Omental fat pad (tissue), 4 donors: ENCODE data around the gene TAS1R3. TPM values are rescaled to one million over a fixed set of nuclear protein-coding genes. Genes with fewer than 3 reads are reported as not detected.

Experiments used
- ATAC-seq: fragments of 150-250 bp; one replicate; pipeline ENCODE4 v1.9.1; 2016; ENCODE audit warnings: mild to moderate bottlenecking, moderate library complexity; ENCODE audit not compliant: low FRiP score
- DNase-seq: peaks from one replicate; pipeline ENCODE4 v3.0.0-alpha.2; 2019; ENCODE audit warnings: low spot score
- total RNA-seq, 4 donors: library from RNA; depleted of rRNA; stranded (reverse); fragments of >200 nt; gene quantifications; one replicate each; pipeline ENCODE4 v1.1.0, GENCODE V29; 2016
- TF ChIP-seq, protein P1 (sequence below), 3 donors: fragments of 450-650 bp; IDR thresholded peaks; one replicate each; pipeline ENCODE4 v1.5.1; 2016 to 2017; ENCODE audit warnings: antibody characterized with exemption in 3 of 3, mild to moderate bottlenecking in 3 of 3, moderate library complexity in 2 of 3

Gene TAS1R3
- total RNA-seq, 4 donors from 2014 or later = 0.12 to 0.32 (median 0.16) TPM

DNA sequence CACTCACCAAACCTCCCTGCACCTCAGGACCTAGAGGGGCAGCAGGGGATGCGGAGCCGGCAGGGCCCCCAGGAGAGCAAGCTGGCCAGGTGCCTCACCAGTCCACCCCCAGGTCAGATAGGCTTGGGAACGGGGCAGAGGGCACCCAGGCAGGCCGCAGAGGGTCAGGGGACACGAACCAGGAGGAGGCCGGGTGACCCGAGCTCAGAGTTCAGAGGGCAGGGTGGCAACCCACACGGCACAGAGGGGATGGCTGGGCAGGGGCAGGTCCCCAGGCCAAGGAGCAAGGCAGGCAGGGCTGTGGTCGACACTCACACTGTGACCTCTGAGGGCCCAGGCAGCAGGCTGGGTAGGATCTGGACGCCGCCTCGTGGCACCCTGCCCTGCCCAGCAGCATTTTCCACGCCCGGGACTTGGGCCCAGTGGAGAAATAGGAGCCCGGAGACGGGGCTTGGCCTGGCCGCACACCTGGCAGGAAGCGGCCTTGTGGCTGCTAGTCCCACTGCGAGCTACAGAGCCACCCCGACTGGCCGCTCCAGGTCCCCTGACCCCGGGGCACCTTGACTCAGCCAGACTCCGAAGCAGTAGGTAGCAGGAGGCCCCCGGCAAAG, 12.8 kb downstream of the TAS1R3 start:
- TF ChIP-seq, protein P1, sequence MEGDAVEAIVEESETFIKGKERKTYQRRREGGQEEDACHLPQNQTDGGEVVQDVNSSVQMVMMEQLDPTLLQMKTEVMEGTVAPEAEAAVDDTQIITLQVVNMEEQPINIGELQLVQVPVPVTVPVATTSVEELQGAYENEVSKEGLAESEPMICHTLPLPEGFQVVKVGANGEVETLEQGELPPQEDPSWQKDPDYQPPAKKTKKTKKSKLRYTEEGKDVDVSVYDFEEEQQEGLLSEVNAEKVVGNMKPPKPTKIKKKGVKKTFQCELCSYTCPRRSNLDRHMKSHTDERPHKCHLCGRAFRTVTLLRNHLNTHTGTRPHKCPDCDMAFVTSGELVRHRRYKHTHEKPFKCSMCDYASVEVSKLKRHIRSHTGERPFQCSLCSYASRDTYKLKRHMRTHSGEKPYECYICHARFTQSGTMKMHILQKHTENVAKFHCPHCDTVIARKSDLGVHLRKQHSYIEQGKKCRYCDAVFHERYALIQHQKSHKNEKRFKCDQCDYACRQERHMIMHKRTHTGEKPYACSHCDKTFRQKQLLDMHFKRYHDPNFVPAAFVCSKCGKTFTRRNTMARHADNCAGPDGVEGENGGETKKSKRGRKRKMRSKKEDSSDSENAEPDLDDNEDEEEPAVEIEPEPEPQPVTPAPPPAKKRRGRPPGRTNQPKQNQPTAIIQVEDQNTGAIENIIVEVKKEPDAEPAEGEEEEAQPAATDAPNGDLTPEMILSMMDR (IDR thresholded peaks at IDR 0.05) = no peak
- DNase-seq (no peak), ATAC-seq (no peak)

DNA sequence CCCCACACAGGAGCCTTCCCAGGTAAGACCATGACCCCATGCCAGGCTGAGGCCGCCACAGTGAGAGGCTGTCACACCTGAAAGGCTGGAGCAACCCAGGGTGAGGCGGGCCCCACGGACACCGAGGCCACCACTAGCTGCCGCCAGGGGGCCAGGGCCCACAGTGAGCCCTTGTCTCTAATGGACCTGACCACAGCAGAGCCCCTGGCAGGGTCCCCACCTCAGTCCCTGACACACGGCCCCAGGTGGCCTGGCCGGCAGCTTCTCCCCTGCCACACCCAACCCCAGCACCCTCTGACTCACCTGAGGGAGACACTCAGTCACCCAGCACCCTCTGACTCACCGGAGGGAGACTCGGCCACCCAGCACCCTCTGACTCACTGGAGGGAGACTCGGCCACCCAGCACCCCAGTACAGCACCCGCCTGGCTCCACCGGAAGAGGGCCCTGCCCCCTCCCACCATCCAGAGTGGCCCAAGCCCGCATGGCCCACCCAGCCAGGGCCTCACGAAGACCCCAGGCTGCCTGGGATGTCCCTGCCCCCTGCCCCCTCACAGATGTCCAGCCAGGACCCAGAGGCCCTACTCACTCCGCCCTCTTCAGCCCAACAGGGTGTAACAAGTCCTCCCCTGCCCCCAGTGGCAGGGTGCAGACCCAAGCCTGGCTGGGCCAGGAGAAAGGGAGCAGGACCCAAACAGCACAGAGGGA, 13.7 kb downstream of the TAS1R3 start:
- ATAC-seq (peak; percentile 61), DNase-seq (no peak)
- TF ChIP-seq, protein P1 (IDR thresholded peaks at IDR 0.05) = no peak

DNA sequence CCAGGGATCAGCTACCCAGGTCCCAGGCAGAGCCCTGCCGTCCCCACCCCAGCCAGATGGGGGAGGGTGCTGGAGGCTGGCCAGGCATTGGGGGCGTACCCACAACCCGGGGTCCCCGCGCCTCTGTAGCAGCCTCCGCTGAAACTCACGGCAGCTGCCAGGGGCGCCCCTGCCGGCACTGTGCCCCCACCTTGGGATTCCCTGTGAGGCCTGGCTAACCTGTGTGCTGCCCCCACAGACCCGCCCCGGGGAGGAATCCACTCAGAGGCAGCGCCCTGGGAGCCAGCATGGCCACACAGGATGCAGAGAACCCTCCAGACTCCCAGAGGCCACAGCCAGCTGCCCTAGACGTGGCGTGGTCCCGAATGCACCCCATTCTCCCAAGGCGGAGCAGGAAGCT, 14.3 kb downstream of the TAS1R3 start:
- TF ChIP-seq, protein P1 (IDR thresholded peaks at IDR 0.05) = no peak
- DNase-seq (no peak), ATAC-seq (no peak)

DNA sequence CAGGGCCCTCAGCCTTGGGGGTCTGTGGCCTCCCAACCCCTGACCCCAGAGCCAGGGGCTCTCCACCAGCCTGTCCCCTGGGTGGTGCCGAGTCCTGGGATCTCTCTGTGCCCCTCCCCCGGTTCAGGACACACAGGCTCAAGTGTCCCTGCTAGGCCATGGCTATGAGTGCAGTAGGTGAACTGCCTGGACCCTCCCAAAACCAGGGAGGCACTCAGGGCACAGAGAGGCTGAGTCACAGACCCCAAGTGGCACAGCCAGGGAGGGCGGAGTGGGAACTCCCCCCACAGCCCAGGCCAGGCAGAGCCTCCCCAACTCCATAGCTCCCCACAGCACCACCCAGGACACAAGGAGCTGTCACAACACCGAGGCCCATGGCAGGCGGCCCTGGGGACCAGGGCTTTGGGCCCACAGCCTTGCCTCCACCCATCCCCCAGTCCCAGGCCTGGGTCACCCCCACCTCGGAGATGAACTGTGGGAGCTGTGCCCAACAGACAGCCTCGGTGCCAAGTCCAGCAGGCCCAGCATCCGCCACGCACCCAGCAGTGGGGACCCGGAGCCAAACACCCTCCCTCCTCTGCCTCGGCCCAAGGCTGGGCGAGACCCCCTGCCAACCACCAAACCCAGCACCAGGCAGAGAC, 14.9 kb downstream of the TAS1R3 start:
- DNase-seq = no peak
- TF ChIP-seq, protein P1 (IDR thresholded peaks at IDR 0.05) = no peak
- no peak for ATAC-seq

GRCh38 chr1:1346501-1346890, 15.4 kb downstream of the TAS1R3 start:
- TF ChIP-seq, protein P1 (IDR thresholded peaks at IDR 0.05) = no peak
- DNase-seq (no peak), ATAC-seq (no peak)

- TF ChIP-seq, protein P1 (IDR thresholded peaks at IDR 0.05) = no peak
- no peak for ATAC-seq
- no peak for DNase-seq
Observed at GRCh38 chr1:1347026-1347595, 16.0 kb downstream of the TAS1R3 start.
